ENCODE measurements around the gene CAPN12. TPM values are rescaled to one million over a fixed set of nuclear protein-coding genes. Genes with fewer than 3 reads are reported as not detected.

Gene CAPN12
- total and polyA plus RNA-seq, 10 of the 15 experiments (the other 5 are each of a cell fraction or from before 2014, with no cell fraction given), result 0.64 to 4.6 (median 2.0) TPM

DNA sequence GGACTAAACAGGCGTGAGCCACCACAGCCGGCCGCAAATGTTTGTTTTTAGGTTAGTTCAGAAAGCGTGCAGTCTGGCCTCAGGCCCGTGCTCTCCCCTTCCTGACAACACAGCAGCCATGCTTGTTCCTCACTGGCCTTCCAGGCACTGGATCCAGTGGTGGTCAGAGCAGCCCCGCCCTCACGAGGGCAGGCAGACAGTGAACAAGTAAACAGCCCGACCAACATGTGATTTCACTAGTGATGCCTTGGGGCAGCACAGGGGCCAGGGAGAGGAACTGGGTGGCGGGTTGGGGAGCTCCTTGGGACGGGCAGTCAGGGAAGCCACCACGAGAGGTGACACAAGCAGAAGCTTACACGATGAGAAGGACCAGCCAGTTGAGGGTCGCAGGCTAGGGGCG lies 40.8 kb downstream of the CAPN12 start:
- SMC1A ChIA-PET (ENCODE audit: uncharacterized antibody, unreplicated experiment), result no interaction called here
- Histone ChIP-seq H3K9ac (ENCODE audit: control insufficient read depth, insufficient read depth, low read length) (no peak overlapping the region), H3K79me2 (ENCODE audit: control insufficient read depth, insufficient read depth, low read length) (peaks cover 4% of the 10 kb centered on the region; the same call in 1 of the 2 replicates), H3K27ac (ENCODE audit: control insufficient read depth, insufficient read depth) (no peak overlapping the region), H3K4me1 (ENCODE audit: control insufficient read depth, insufficient read depth, low read length) (peaks cover 6% of the 10 kb centered on the region), H3K36me3 (ENCODE audit: control insufficient read depth in 2 of 2, insufficient read depth in 2 of 2, low read length in 1 of 2) (peaks cover 39 to 57% of the 10 kb centered on the region in 2 experiments; a peak in 3 of 4 replicates), H3K27me3 (replicated peaks in 1 of 2; ENCODE audit: control insufficient read depth in 2 of 2, insufficient read depth in 2 of 2, low read length in 1 of 2) (no peaks in the 10 kb centered on the region), H3K4me3 (no peak overlapping the region), H3K9me3 (replicated peaks; ENCODE audit: control insufficient read depth, insufficient read depth, low read length) (no peaks in the 10 kb centered on the region), H3K4me2 (ENCODE audit: control insufficient read depth, insufficient read depth) (no peak overlapping the region), H2AFZ (ENCODE audit: control insufficient read depth, low read depth, low read length) (no peak overlapping the region), H4K20me1 (ENCODE audit: control insufficient read depth, insufficient read depth) (no peaks in the 10 kb centered on the region)
- POLR2A ChIA-PET, result interaction anchor here (0.7 kb wide), 1 partner anchor 559 kb away, joined by 3 read pairs; no protein-coding TSS in a partner anchor
- ATAC-seq, result no peak
- no peak for DNase-seq (ENCODE audit: low read depth, low spot score)
- no TSS peak for BruUV-seq (replicated peaks)
- RAD21 ChIA-PET (ENCODE audit: unreplicated experiment), result no interaction called here
- FAIRE-seq, result no peak
- intact Hi-C loops (cut with micrococcal nuclease; ENCODE audit: unreplicated experiment) (no loop called here), in situ Hi-C loops (cut with MboI) (no loop called here)
- WGBS (ENCODE audit: insufficient coverage, insufficient replicate concordance, low lambda C conversion rate, missing lambda C conversion rate), result 95% methylated on average over 14 of the region's 14 CpGs
- TF ChIP-seq KAT2A (conservative IDR thresholded peaks at IDR 0.05; ENCODE audit: control insufficient read depth, low read depth, low read length), result no peak
- no peak for TF ChIP-seq RFX5 (IDR thresholded peaks at IDR 0.05; ENCODE audit: low read depth, low read length)
- TF ChIP-seq BMI1 (IDR thresholded peaks at IDR 0.05; ENCODE audit: borderline replicate concordance), result no peak
- no peak for TF ChIP-seq SREBF2 (IDR thresholded peaks at IDR 0.05; ENCODE audit: low read length)
- TF ChIP-seq HCFC1 (IDR thresholded peaks at IDR 0.05; ENCODE audit: low read length), result no peak
- no peak for TF ChIP-seq CBFB (IDR thresholded peaks at IDR 0.05; ENCODE audit: low read depth)
- TF ChIP-seq TBL1XR1 (IDR thresholded peaks at IDR 0.05; ENCODE audit: low read depth, low read length), result no peak
- no peak for TF ChIP-seq NR2C1 (IDR thresholded peaks at IDR 0.05)
- no peak for TF ChIP-seq CHD1 (IDR thresholded peaks at IDR 0.05; ENCODE audit: low read depth, low read length)
- CTCF ChIA-PET, result no interaction called here

DNA sequence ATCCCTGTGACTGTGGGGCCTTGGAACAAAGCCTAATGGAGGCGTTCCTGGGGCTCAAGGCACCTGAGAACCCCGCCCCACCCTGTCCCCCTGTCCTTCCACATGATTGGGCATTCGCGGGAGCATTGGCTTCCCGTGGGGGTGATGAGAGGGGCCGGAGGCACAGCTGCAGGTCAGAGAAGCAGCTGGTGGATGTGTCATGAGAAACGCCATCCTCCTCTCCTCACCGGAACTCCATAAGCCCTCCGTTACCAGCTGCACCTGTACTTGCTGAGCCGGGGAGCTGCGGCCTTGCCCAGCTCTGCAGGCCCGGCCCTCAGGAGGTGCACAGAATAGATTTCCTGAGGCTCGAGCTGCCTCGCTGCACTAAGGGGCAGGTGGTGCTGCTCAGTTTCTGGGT lies 42.0 kb downstream of the CAPN12 start:
- ChIA-PET RAD21 (ENCODE audit: unreplicated experiment) (no interaction called here), SMC1A (ENCODE audit: uncharacterized antibody, unreplicated experiment) (no interaction called here), POLR2A (interaction anchor here (0.5 kb wide), 1 partner anchor 161 kb away, joined by 3 read pairs; no protein-coding TSS in a partner anchor), CTCF (interaction anchor here (0.9 to 1.2 kb wide), 2 partner anchors 228 to 299 kb away, joined by 3 read pairs; partner anchors contain the start of genes FAM98C, MRPS12 and SARS2)
- Histone ChIP-seq H3K4me3 (no peak overlapping the region), H3K27ac (ENCODE audit: control insufficient read depth, insufficient read depth) (no peak overlapping the region), H3K4me1 (ENCODE audit: control insufficient read depth, insufficient read depth, low read length) (peaks cover 16% of the 10 kb centered on the region), H2AFZ (ENCODE audit: control insufficient read depth, low read depth, low read length) (no peak overlapping the region), H3K9ac (ENCODE audit: control insufficient read depth, insufficient read depth, low read length) (no peak overlapping the region), H3K27me3 (replicated peaks in 1 of 2; ENCODE audit: control insufficient read depth in 2 of 2, insufficient read depth in 2 of 2, low read length in 1 of 2) (no peaks in the 10 kb centered on the region), H3K4me2 (ENCODE audit: control insufficient read depth, insufficient read depth) (no peak overlapping the region), H3K36me3 (ENCODE audit: control insufficient read depth in 2 of 2, insufficient read depth in 2 of 2, low read length in 1 of 2) (peaks cover 28 to 51% of the 10 kb centered on the region in 2 experiments; a peak in 3 of 4 replicates), H3K9me3 (replicated peaks; ENCODE audit: control insufficient read depth, insufficient read depth, low read length) (no peaks in the 10 kb centered on the region), H4K20me1 (ENCODE audit: control insufficient read depth, insufficient read depth) (0 out of 2 replicates have a peak, but pooled peaks cover 3% of the 10 kb centered on the region), H3K79me2 (ENCODE audit: control insufficient read depth, insufficient read depth, low read length) (peaks cover 9% of the 10 kb centered on the region)
- DNase-seq (ENCODE audit: low read depth, low spot score) (no peak), FAIRE-seq (no peak), ATAC-seq (no peak)
- no TSS peak for BruUV-seq (replicated peaks)
- WGBS (ENCODE audit: insufficient coverage, insufficient replicate concordance, low lambda C conversion rate, missing lambda C conversion rate), result 99% methylated on average over 14 of the region's 14 CpGs
- in situ Hi-C loops (cut with MboI) (no loop called here), intact Hi-C loops (cut with micrococcal nuclease; ENCODE audit: unreplicated experiment) (no loop called here)
- TF ChIP-seq RFX5 (IDR thresholded peaks at IDR 0.05; ENCODE audit: low read depth, low read length) (no peak), JUND (IDR thresholded peaks at IDR 0.05; ENCODE audit: low read depth, low read length) (no peak), GATAD2B (conservative IDR thresholded peaks at IDR 0.05; ENCODE audit: low read depth) (no peak), EZH2 (IDR thresholded peaks at IDR 0.05; ENCODE audit: borderline replicate concordance, control insufficient read depth, low read depth, low read length) (no peak), ESRRA (IDR thresholded peaks at IDR 0.05; ENCODE audit: low read length) (no peak), PAX5 (IDR thresholded peaks at IDR 0.05; ENCODE audit: borderline replicate concordance, low read depth, low read length) (no peak), ZNF274 (IDR thresholded peaks at IDR 0.05; ENCODE audit: insufficient read depth, insufficient read length) (no peak), BACH1 (IDR thresholded peaks at IDR 0.05; ENCODE audit: borderline replicate concordance) (no peak), HCFC1 (IDR thresholded peaks at IDR 0.05; ENCODE audit: low read length) (no peak), TCF3 (IDR thresholded peaks at IDR 0.05; ENCODE audit: borderline replicate concordance, insufficient read depth, low read depth, low read length) (no peak)
- TF ChIP-seq, protein P1, sequence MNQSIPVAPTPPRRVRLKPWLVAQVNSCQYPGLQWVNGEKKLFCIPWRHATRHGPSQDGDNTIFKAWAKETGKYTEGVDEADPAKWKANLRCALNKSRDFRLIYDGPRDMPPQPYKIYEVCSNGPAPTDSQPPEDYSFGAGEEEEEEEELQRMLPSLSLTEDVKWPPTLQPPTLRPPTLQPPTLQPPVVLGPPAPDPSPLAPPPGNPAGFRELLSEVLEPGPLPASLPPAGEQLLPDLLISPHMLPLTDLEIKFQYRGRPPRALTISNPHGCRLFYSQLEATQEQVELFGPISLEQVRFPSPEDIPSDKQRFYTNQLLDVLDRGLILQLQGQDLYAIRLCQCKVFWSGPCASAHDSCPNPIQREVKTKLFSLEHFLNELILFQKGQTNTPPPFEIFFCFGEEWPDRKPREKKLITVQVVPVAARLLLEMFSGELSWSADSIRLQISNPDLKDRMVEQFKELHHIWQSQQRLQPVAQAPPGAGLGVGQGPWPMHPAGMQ (IDR thresholded peaks at IDR 0.05; ENCODE audit: borderline replicate concordance), result no peak

All from GM12878 (cell line).